ENCODE measurements around the gene TSPAN7. TPM values are rescaled to one million over a fixed set of nuclear protein-coding genes. Genes with fewer than 3 reads are reported as not detected.

Gene TSPAN7
- total and polyA plus RNA-seq, 2 donors (not counting 1 experiment from before 2014, with no cell fraction given): 0.07 to 0.32 TPM

DNA sequence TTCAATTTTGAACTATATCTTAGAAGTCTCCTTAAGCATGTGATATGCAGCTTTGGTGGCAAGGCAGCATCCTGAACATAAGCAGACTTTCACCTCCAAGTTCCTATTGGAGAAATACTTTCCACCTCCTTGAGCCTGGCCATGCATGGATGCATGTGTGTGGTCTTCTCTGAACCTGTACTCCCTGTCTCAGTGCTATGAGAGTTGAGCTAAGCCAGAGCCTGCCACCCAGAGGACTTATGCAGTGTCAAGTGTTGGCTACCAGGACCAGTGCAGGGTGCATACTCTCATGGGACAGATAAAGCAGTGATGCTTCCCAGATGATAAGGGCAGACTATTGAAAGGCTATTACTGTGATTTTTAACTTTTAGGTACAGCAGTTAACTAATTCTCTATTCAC is 105.6 kb downstream of the TSPAN7 start:
- H3K4me3 ChIP-seq (ENCODE audit: control extremely low read depth in 1 of 5, extremely low read depth in 1 of 5, insufficient read depth in 1 of 5, low read depth in 2 of 5, low read length in 4 of 5): no peak overlapping the region
- H3K9ac ChIP-seq (ENCODE audit: low read length): no peak overlapping the region
- H2AFZ ChIP-seq (ENCODE audit: insufficient read depth, low read depth, low read length, poor library complexity, severe bottlenecking): no peak overlapping the region
- Mint-ChIP-seq H3K4me1 (peaks cover 2% of the 10 kb centered on the region), H3K27ac (no peak overlapping the region), H3K9me3 (ENCODE audit: insufficient read depth) (no peaks in the 10 kb centered on the region), H3K27me3 (peaks cover 6% of the 10 kb centered on the region), H3K4me3 (no peak overlapping the region)
- H3K79me2 ChIP-seq (ENCODE audit: control insufficient read depth, insufficient read depth, low read length): no peaks in the 10 kb centered on the region
- no peaks in the 10 kb centered on the region for H4K20me1 ChIP-seq (ENCODE audit: control insufficient read depth, insufficient read depth, low read length, poor library complexity, severe bottlenecking)
- POLR2A ChIA-PET: no interaction called here
- no peaks in the 10 kb centered on the region for H3K27me3 ChIP-seq (replicated peaks in 1 of 4; ENCODE audit: control extremely low read depth in 1 of 4, control insufficient read depth in 3 of 4, insufficient read depth in 4 of 4, low read length in 3 of 4)
- H3K9me3 ChIP-seq (ENCODE audit: control extremely low read depth in 1 of 3, control insufficient read depth in 2 of 3, insufficient read depth in 1 of 3, low read length in 2 of 3): no peaks in the 10 kb centered on the region
- no peaks in the 10 kb centered on the region for H3K36me3 ChIP-seq (replicated peaks in 1 of 2; ENCODE audit: control extremely low read depth in 1 of 2, control insufficient read depth in 1 of 2, extremely low read depth in 1 of 2, insufficient read depth in 2 of 2, low read length in 1 of 2)
- CTCF ChIA-PET: no interaction called here
- intact Hi-C loops (cut with micrococcal nuclease): no loop called here
- no peak overlapping the region for H3K27ac ChIP-seq (ENCODE audit: low read length in 2 of 2)
- DNase-seq (no peak), ATAC-seq (ENCODE audit: low read depth) (no peak)
- H3K4me1 ChIP-seq (ENCODE audit: control insufficient read depth in 2 of 2, insufficient read depth in 2 of 2, low read length in 2 of 2): no peaks in the 10 kb centered on the region
- TF ChIP-seq, protein P1, sequence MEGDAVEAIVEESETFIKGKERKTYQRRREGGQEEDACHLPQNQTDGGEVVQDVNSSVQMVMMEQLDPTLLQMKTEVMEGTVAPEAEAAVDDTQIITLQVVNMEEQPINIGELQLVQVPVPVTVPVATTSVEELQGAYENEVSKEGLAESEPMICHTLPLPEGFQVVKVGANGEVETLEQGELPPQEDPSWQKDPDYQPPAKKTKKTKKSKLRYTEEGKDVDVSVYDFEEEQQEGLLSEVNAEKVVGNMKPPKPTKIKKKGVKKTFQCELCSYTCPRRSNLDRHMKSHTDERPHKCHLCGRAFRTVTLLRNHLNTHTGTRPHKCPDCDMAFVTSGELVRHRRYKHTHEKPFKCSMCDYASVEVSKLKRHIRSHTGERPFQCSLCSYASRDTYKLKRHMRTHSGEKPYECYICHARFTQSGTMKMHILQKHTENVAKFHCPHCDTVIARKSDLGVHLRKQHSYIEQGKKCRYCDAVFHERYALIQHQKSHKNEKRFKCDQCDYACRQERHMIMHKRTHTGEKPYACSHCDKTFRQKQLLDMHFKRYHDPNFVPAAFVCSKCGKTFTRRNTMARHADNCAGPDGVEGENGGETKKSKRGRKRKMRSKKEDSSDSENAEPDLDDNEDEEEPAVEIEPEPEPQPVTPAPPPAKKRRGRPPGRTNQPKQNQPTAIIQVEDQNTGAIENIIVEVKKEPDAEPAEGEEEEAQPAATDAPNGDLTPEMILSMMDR (IDR thresholded peaks at IDR 0.05): no peak
- TF ChIP-seq EZH2 (IDR thresholded peaks at IDR 0.05; ENCODE audit: borderline replicate concordance, insufficient read depth, low read depth, low read length, poor library complexity, severe bottlenecking): no peak
- no peak overlapping the region for H3K4me2 ChIP-seq (replicated peaks; ENCODE audit: low read depth, low read length, poor library complexity, severe bottlenecking)

DNA sequence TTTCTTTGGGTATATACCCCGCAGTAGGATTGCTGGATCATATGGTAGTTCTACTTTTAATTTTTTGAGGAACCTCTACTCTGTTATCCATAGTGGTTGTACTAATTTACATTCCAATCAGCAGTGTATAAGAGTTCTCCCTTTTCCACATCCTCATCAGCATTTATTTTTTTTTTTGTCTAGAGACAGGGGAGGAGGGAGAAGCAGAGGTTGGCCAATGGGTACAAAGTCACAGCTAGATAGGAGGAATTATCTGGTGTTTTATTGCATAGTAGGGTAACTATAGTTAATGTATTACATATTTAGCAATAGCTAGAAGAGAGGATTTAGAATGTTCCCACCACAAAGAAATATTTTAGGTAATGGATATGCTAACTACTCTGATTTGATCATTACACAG is 107.4 kb downstream of the TSPAN7 start:
- DNase-seq (no peak), ATAC-seq (ENCODE audit: low read depth) (no peak)
- H3K27ac Mint-ChIP-seq: no peak overlapping the region
- H3K9me3 Mint-ChIP-seq (ENCODE audit: insufficient read depth): no peaks in the 10 kb centered on the region
- no peak for TF ChIP-seq EZH2 (IDR thresholded peaks at IDR 0.05; ENCODE audit: borderline replicate concordance, insufficient read depth, low read depth, low read length, poor library complexity, severe bottlenecking)
- no peak overlapping the region for H3K4me2 ChIP-seq (replicated peaks; ENCODE audit: low read depth, low read length, poor library complexity, severe bottlenecking)
- H3K9ac ChIP-seq (ENCODE audit: low read length): no peak overlapping the region
- no peaks in the 10 kb centered on the region for H3K36me3 ChIP-seq (replicated peaks in 1 of 2; ENCODE audit: control extremely low read depth in 1 of 2, control insufficient read depth in 1 of 2, extremely low read depth in 1 of 2, insufficient read depth in 2 of 2, low read length in 1 of 2)
- H3K27ac ChIP-seq (ENCODE audit: low read length in 2 of 2): no peak overlapping the region
- H4K20me1 ChIP-seq (ENCODE audit: control insufficient read depth, insufficient read depth, low read length, poor library complexity, severe bottlenecking): no peaks in the 10 kb centered on the region
- no CpG with 5 or more reads among the region's 1 CpG for WGBS (ENCODE audit: insufficient coverage)
- POLR2A ChIA-PET: no interaction called here
- no peak overlapping the region for H2AFZ ChIP-seq (ENCODE audit: insufficient read depth, low read depth, low read length, poor library complexity, severe bottlenecking)
- CTCF ChIA-PET: no interaction called here
- no peaks in the 10 kb centered on the region for H3K79me2 ChIP-seq (ENCODE audit: control insufficient read depth, insufficient read depth, low read length)
- no peaks in the 10 kb centered on the region for H3K4me1 ChIP-seq (ENCODE audit: control insufficient read depth in 2 of 2, insufficient read depth in 2 of 2, low read length in 2 of 2)
- no peak overlapping the region for H3K4me3 Mint-ChIP-seq
- peaks cover 2% of the 10 kb centered on the region for H3K4me1 Mint-ChIP-seq
- H3K9me3 ChIP-seq (ENCODE audit: control extremely low read depth in 1 of 3, control insufficient read depth in 2 of 3, insufficient read depth in 1 of 3, low read length in 2 of 3): no peaks in the 10 kb centered on the region
- intact Hi-C loops (cut with micrococcal nuclease): no loop called here
- no peaks in the 10 kb centered on the region for H3K27me3 Mint-ChIP-seq
- H3K4me3 ChIP-seq (ENCODE audit: control extremely low read depth in 1 of 5, extremely low read depth in 1 of 5, insufficient read depth in 1 of 5, low read depth in 2 of 5, low read length in 4 of 5): no peak overlapping the region
- no peaks in the 10 kb centered on the region for H3K27me3 ChIP-seq (replicated peaks in 1 of 4; ENCODE audit: control extremely low read depth in 1 of 4, control insufficient read depth in 3 of 4, insufficient read depth in 4 of 4, low read length in 3 of 4)

All from B cell (primary cell).